Fibroblast of pulmonary artery (primary cell): ENCODE measurements around the gene CHST10.

Source experiments
- DNase-seq: peaks from one replicate; pipeline ENCODE4 v3.0.0-alpha.2; 2010; ENCODE audit warnings: low read depth
- H3K4me3 ChIP-seq: replicated peaks from 2 replicates; pipeline ENCODE4 v1.5.1; 2011; ENCODE audit warnings: low read depth, mild to moderate bottlenecking, control low read depth, low read length, moderate library complexity
- TF ChIP-seq, protein P1 (sequence below): IDR thresholded peaks from 2 replicates; pipeline ENCODE4 v1.5.1; 2011; ENCODE audit warnings: mild to moderate bottlenecking, control low read depth, low read length, inconsistent platforms; ENCODE audit errors: missing control alignments

CHST10 gene

GRCh38 chr2:100403722-100404121 is 13.7 kb downstream of the CHST10 start:
- TF ChIP-seq, protein P1, sequence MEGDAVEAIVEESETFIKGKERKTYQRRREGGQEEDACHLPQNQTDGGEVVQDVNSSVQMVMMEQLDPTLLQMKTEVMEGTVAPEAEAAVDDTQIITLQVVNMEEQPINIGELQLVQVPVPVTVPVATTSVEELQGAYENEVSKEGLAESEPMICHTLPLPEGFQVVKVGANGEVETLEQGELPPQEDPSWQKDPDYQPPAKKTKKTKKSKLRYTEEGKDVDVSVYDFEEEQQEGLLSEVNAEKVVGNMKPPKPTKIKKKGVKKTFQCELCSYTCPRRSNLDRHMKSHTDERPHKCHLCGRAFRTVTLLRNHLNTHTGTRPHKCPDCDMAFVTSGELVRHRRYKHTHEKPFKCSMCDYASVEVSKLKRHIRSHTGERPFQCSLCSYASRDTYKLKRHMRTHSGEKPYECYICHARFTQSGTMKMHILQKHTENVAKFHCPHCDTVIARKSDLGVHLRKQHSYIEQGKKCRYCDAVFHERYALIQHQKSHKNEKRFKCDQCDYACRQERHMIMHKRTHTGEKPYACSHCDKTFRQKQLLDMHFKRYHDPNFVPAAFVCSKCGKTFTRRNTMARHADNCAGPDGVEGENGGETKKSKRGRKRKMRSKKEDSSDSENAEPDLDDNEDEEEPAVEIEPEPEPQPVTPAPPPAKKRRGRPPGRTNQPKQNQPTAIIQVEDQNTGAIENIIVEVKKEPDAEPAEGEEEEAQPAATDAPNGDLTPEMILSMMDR, result no peak
- no peak overlapping the region for H3K4me3 ChIP-seq
- DNase-seq, result no peak

DNA sequence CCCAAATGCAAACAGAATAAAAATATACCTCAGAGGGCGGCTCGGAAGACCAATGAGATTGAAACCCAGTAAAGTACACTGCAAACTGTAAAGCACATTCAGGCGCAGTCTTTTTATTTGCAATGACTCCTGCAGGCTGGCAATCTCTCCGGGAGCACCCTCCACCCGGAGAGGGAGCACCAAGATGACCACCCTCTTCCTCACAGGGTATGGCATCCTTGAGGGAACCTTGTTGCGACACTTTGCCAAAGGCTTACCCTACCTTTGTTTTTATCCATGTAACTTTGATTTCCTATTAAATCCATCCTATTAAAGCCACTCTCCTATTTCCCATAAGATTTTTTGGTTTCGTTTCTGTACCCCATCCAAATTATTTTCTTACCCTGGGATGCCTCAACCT is 16.2 kb downstream of the CHST10 start:
- no peak overlapping the region for H3K4me3 ChIP-seq
- TF ChIP-seq, protein P1, result no peak
- DNase-seq, result no peak

- TF ChIP-seq, protein P1, result no peak
- no peak for DNase-seq
- no peak overlapping the region for H3K4me3 ChIP-seq
Measured at GRCh38 chr2:100399714-100400113, 17.8 kb downstream of the CHST10 start.

- H3K4me3 ChIP-seq, result no peak overlapping the region
- TF ChIP-seq, protein P1, result no peak
- DNase-seq, result no peak
Measured at GRCh38 chr2:100397976-100398375, 19.5 kb downstream of the CHST10 start.

DNA sequence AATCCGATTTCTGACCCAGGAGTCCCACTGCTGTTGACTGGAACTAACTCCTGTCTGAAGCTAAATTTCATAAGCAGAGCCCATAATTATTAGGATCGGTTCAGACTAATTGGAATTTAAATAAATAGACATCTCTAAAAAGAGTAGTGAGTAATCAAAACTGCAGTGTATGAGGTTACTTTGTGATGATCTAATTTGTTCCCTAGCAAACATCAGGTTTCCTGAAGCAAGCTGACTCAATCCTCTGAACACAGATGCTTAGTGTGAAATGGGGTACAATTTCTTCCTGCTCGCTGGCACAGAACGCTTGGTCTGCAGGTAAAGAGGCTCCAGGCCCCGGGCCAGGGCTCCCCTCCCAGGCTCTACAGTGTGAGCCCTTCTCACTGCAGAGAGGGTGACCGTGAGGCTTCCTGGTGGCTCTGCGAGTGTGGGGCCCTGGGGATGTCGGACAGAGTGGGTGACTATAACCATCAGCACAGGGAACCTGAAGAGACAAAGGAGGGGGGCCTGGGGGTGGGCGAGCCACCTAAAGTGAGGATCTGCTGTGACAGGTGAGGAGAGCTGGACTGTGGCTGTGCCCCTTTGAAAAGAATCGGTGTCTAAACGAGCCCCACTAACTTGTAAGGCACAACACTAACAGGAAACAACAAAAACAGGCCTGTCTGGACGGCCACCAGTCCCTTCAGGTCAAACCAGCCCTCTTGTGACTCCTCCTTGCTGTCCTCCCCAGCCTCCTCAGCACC is 20.2 kb downstream of the CHST10 start:
- no peak for DNase-seq
- H3K4me3 ChIP-seq, result no peak overlapping the region
- TF ChIP-seq, protein P1, result no peak

GRCh38 chr2:100396483-100396882 is 21.0 kb downstream of the CHST10 start:
- TF ChIP-seq, protein P1, result no peak
- DNase-seq, result no peak
- H3K4me3 ChIP-seq, result no peak overlapping the region
